Amniotic epithelial cell (primary cell): ENCODE results near the gene MAP6.
A peak's percentile ranks its signal among the peaks of the same experiment; 100 is the strongest.

Experiments used
- DNase-seq: peaks from one replicate; pipeline ENCODE4 v3.0.0-alpha.2; 2010; ENCODE audit warnings: low read depth

The MAP6 gene

DNA sequence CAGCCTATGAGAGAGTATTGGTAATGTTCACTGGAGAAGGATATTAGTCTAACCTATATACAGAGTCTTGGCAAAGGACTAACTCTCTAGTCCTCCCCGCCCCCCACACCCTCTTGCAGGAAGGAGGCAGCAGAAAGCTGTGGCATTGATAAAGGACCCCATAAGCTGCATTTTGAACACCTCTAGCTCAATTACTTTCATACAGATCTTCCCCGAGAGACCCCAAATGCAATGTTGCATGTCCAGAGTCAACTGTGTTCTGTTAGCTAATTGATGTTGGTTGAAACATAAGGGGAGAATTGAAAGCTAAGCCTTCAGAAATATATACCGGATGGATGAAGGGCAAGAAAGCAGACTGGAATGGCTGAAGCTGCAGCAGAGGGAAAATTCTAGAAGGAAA lies 2.8 kb downstream of the MAP6 start:
- DNase-seq, result no peak

DNA sequence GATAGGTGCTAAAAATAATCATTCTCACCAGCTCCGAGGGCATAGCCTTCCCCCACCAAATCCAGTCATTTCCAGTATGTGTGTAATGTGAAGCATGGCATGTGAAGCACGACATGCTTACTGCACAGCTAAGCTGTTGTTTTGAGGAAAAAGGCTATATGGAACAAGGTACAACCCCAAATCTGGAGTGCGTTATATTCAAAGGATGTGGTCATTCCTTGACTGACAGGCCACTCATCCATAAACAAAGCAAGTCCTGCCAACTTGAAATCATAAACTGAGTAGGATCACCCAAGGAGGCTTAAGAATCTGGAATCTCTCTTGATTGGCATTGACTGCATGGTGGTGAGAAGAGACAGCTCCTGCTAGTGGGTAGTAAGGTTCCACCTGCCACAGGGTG lies 3.7 kb downstream of the MAP6 start:
- DNase-seq, result no peak

DNA sequence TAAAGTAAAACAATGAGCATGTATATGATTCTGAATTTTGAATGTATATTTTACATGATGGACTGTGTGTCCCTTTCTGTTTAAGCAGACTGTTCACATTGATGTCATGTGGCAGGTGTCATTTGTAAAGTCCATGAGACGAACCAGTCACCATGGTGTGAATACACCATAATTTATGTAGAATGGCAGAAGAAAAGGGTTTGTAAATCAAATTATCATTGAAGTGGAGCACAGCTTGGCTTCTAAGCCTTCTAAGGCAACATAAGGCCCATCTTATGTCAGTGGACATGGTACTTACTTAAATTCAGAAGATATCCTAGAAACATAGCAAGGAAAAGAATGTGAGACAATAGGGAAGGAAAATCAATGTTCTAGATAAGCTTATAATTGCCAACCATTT lies 4.4 kb downstream of the MAP6 start:
- no peak for DNase-seq

DNA sequence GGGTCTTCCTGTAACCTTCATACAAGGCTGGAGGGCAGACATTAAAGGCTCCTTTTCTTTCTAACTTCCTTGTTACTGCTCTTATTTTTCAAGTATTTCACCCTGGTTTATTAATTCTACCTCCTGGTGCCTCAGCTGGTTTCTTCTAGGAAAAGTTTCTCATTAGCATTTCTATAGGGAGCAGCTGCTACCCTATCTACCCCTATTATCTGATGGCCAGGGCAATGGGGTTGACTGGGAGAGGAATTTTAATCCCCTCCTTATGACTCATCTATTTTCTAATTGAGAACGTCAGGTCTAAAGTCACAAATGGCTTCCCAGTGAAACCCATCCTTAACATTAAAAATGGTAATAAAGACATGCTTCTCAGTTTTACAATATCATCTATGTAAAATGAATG lies 5.0 kb downstream of the MAP6 start:
- peak; percentile 15 for DNase-seq

DNA sequence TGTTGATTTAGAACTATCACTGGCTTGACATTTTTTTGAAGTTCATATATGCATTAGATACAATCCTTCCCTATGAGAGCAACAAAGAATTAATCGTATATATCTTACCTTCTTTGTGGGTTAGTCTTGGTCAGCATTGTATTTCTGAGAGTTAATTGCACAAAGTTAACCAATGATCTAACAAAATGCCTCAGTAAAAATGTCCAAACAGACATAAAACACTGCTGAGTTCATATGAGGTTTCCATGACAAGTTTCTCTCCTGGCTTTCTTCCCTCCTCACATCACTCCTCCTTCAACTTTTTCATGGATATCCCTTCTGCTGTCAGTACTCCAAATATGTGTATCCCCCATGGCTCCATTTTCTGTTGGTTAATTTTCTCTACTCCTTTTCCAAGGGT lies 9.0 kb downstream of the MAP6 start:
- peak; percentile 56 for DNase-seq

DNA sequence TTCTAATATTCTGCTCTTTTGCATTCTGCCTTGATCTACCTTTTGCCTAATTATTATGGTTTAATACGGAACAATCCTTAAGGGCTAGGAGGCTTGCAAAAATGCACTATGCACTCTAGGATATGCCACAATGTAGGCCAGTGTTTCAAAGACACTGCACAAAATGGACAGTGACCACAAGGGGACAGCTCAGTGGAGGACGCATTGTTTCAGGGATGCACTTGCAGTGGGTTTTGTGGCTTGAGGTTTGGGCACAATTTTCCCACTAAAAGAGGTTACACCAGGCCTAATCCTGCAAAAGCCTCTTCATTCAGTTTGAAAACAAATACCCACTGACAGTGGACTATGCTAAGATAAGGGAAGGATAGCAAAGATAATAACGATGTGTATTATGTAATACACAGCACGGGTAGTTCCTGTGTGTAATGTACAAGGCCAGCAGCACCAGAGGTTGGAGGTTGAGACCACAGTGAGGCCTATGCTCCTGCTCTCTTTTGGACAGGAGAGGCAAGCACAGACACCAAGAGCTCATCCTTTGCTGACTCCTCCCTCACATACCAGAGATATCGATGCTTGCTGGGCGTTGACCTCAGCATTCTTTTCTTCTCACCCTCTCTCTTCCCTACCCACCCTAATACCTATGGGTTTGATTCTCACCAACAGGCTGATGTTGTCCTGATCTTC lies 12.7 kb downstream of the MAP6 start:
- DNase-seq, result peak; percentile 73

DNA sequence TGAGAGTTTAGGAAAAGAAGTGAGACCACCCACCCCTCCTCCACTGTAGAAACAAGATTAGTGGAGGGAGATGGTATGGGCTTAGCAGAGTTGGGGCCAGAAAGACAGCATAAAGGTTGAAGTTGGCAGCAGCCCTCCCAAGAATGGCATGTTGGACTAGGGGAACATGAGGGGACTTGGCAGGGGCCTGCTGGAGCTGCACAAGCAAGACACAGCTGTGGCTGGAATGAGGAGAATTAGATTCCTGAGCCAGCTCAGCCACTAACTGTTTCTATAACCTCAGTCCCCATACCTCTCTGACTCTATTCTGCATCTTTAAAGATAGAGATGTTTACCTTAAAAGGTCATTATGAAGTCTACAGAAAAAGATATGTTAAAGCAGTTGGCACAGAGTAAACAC lies 13.2 kb downstream of the MAP6 start:
- DNase-seq, result no peak

DNA sequence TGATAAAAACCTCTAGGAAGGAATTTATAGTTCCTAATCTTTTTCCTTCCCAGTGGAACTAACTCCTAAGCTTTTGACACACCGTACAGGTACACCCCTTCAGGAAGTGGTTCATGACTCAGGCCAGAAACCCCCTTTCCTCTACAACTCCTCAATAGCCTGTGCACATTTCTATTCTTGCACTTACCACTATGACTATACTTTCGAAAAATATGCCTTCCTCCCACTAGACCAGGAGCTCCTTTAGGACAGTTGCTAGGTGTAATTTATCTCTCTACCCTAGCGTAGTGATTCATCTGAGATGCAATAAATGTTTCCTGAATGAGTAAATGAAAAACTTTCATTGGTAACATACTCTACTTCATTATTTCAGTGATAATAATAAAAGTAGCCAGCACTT lies 14.5 kb downstream of the MAP6 start:
- peak; percentile 93 for DNase-seq

DNA sequence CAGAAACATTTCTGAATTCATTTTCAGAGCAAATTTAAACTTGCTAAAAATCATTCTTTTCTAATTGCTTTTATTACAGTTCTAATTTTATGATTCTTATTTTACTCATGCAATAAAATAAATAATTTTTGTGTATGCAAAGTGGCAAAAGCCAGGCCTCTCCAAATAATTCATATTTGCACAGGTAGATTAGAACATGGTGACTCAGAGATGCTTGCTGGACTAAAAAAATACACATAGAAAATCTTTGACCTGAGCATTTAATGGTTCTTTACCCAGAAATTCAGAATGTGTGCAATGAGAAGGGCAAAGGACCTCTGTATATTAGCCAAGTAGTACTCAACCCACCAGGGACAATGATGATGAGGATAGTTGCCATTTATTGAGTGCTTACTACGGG lies 15.3 kb downstream of the MAP6 start:
- no peak for DNase-seq

DNA sequence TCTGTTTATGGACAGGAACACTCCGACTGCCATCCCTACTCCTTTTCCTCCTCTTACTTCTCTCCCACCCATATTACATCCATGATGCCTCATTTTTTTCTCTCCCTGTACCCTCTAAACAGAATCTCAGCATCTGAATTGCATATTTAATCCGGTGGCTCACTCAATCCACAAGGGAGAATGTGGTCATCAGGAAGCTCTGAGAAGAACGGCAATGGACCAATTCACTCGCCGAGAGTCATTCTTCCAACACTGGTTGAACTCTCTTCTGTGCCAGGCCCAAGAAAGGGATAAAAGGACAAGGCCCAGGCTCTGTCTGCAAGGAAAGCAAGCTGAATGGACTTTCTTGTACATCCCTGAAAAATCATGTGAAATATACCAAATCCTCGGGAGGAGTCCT lies 15.9 kb downstream of the MAP6 start:
- DNase-seq, result no peak

DNA sequence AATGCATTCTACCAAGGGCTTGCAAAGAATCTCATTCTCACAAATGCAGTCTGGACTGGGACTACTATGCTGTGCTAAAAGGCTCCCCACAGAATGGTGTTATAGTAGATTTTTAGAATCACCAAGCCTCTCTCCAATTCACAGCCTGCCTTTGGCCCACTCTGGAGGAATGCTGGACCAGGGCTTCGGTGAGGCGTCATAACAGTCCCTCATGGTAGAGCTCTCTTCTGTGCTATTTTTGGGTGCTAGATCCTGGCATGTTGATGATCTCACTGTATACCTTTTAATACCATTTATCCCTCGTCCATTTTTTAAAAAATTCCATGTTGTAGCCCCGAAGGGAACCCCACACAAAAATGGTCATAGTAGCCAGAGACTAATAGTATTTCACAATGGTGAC lies 17.6 kb downstream of the MAP6 start:
- DNase-seq, result no peak

DNA sequence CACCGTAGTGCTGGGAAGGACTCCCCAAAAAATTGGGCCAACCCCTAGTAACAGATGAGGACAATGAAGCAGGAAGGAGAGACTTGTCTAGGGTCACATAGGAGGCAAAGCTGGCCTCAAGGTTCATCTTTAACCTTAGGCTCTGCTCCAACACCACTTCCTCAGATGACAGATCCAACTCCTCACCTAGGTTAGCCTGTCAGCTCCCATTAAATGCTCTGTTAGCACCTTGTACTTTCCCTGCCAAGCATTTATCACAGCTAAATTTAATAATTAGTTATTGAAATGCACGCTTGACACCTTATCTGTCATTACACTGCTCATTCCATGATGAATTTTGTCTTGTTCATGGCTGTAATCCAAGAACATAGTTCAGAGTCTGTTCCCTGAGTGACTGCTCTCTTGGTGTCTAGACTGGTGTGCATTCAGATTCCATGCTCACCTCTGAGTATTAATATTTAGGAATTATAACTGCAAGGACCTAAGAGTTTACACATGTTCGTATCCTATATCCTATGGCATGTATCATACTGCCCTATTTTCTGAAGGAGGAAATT lies 18.6 kb downstream of the MAP6 start:
- no peak for DNase-seq

DNA sequence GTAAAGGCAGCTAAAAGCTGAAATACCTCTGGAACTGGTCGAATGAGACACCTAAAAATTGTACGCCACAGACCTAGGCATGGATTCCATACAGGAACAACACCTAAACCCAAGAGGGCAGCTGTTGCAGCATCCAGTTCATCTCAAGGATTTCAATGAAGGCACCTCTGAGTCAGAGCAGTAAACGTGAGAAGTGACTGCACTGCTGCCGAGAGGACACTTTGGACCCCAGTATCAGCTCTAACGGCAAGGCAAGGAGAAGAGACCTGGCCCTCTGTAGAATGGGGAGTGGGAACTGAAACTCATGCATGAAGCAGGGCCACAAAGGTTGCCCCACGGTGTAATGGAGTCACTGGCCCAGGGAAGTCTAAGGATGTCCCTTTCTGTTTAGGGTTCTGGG lies 23.9 kb downstream of the MAP6 start:
- DNase-seq, result no peak

DNA sequence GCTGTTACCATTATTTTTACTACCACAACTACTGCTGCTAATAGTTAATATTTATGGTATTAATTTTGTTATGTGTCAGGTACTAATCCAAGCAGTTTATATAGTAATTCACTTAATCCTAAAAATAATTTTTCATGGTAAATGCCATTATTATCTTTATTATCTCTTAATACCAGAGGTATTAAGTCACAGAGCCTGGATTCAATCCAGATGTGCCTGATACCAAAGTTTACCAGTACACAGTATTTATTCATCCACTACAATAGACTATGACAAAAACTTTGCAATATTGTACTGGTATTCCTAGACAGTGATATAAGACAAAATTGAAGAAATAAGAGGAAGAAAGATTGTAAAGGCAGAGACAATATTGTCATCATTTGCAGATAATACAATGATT lies 24.5 kb downstream of the MAP6 start:
- DNase-seq, result peak; percentile 40

DNA sequence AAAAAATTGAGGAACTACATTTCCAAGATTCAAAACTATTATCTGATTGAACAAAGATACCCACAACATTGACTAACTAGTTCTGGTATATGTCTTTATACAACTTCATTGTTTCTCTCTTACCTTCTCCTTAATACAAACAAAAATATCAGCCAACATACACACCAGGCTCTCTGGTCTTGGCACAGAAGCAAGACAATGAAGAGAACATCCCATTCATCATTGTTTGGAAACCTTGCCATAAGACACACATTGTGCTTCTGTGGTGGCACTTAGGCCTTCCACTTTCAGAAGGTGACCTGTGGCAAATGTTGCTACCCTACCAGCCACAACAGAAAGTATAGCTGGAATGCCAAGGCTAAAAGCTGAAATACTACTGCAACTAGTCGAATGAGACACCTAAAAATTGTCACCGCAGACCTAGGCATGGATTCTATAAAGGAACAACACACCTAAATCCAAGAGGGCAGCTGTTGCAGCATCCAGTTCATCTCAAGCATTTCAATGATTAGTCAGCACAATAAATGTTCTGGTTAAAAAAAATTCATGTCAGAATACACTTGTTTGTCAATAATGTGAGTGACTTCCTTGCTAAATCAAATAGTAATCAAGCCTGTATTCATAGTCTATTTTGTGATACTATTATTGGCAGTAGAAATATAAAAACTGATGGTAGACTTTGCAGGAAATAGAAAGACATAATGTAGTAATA lies 26.3 kb downstream of the MAP6 start:
- no peak for DNase-seq

DNA sequence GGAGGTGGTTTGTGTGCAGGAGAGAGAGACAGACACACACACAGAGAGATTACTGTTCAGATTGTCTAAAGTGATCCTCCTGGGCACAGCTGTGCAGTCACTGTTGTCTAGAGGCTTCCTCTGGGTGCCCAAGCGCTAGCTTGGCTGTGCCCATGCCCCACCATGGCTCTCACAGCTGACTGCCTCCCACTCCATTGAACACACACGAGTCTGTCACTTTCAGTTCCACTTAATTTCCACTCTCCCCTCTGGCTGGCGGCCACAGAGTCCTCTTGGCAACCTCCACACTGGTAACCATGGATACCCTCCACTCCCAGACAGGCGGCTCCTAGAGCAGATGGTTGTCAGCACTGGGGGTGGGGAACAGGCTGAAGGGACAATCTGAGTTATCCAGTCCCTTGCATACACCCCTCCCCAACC lies 29.1 kb downstream of the MAP6 start:
- peak; percentile 21 for DNase-seq

DNA sequence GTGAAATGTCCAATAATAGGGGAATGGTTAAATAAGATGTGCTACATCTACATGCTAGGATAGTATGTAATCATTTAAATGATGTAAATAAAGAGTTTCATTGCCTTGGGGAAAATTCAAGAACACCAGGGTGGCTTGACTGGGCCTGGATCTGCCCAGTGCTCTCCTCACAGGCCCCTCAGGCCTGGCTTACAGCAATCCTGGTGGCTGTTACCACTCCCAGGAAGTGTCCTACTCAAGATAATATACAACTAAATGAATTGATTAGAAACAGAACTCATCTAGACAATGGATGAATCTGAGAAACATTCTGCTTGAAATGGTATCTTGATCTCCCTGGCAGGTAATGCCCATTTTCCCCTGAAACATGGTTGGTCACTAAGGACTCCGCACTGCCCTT lies 30.8 kb downstream of the MAP6 start:
- no peak for DNase-seq

DNA sequence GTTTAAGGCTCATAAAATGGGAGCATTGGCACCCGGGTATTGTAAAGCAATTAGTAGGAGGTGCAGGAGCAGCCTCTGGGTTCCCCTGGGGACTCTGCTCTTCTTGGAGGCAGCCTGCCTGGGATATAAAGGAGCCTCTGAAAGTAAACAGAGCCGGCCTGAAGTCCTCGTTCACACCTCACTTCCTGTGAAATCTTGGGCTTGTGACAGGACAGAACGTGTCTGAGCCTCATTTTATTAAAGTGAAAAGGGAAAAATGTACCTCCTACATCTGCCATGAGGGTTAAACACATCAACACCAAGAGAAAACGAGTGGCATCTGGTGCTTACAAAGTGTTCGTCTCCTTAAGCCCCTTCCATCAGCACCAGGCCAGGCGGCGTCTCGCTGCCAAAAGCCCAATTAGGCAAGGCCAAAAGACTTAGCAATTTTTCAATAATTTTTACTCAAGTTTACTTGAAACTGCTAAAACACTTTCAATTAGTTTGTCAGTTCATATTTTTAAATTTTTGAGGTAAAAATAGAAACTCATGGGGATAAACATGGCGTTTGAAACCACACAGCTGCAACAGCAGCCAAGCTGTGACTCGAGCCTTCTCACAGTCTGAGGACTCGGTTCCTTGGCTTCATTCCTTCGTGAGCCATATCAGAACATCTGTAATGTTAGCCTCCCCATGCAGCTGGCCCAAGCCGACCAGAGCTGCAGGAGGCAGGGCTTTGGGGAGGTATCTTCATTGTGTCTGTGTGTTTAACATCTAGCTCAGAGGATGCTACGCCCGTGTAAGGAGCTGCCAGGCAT lies 33.6 kb downstream of the MAP6 start:
- peak; percentile 36 for DNase-seq

DNA sequence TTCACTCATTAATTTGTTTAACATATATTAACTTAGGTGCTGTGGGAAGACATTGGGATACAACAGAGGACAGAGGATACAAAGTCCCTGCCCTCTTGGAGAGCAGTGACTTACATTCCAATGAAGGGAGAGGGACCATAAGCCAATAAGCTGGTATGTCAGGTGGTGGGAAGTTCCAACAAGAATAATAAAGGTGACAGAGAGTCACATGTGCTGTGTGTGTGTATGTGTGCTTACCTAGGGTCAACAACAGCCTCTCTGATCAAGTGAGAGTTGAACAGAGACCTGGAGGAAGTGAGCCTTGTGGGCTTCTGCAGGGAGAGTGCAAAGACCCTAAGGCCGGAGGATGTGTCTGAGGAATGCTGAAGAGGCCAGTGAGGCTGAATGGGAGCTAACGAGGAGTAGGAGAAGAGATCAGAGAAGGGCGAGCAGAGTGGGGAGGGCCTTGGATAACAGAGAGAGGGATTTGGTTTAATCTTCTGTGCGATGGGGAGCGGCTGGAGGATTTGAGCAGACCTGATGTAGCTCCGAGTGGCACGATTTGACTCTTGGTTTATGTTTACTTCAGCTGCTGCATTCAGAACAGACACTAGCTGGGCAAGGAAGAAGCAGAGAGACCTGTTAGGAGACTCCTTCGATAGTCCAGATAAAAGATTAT lies 35.3 kb downstream of the MAP6 start:
- DNase-seq, result no peak

DNA sequence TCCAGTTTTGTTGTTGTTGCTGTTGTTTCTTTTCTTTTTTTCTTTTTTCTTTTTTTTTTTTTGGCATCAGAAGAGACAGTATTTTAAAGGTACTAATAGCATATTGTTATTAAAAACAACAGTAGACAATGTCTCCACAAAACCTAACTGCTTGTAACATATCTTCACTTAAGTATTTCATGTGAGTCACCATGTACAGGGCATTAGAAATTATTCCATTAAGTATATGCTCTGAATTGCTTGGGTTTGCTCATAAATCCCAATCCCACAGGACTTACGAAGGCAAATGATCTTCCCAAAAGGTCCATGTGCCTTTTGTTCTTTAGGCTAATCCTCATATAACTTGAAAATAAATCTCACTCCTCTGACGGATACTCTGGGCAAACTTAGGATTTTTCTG lies 35.9 kb downstream of the MAP6 start:
- peak; percentile 69 for DNase-seq

DNA sequence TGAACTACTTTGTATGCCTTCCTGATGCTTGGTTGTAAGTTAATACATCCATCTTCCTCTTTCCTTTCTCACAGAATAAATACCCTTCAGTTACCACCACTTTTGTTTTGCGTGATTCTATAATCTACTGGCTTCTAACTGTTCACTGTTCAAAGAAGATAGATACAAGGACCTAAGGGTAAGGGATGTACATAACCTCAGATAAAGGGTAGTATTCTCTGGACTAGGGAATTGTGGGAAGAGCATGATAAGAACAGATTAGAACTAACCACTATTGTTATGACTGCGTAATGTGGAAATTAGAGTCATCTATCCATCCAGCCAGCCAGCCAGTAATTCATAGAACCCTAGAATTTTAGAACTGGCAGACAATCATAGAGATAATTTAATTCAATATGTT lies 36.4 kb downstream of the MAP6 start:
- peak; percentile 80 for DNase-seq

DNA sequence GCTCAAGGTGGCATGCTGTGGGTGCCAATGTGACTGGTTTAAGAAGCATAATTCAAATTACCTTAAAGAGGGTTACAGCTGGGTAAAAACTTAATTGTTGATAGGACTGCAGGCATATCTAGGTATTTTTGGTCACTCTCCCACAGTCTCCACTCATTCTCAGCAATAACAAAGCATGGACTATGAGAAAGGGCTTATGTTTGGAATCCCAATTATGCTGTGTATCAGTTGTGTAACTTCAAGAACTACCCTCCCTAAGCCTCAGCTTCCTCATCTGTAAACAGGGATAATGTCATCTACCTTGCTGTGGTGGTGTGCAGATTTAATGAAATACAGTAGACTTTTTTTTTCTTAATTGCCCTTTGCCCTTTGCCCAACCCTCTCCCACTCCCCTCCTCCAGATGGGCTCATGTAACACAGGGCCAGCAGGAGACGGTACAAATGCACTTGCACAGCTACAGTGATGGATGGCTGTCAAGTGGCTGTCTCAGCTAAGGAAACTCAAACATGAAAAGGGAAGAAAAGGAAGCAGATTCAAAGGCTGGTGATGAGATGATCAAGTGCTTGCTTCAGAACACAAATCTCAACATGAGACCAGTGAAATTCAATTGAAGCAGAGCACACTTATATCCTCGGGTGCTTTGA lies 37.6 kb downstream of the MAP6 start:
- peak; percentile 86 for DNase-seq
